Liver (tissue), 9 donors: Measurements from ENCODE around the gene PARP3. TPM values are rescaled to one million over a fixed set of nuclear protein-coding genes. Genes with fewer than 3 reads are reported as not detected.

Source experiments
- DNase-seq: peaks from one replicate; pipeline ENCODE4 v3.0.0-alpha.2; 2017; ENCODE audit warnings: low spot score
- H3K27ac ChIP-seq, 2 donors: one replicate each; pipeline ENCODE4 v1.7.0; 2013; ENCODE audit warnings: inconsistent platforms in 2 of 2, low read length in 2 of 2, control low read depth in 1 of 2, low read depth in 1 of 2, mild to moderate bottlenecking in 1 of 2
- H3K27me3 ChIP-seq, 4 donors: one replicate each; pipeline versions ENCODE4 v1.6.1 to v1.7.0; 2013; ENCODE audit warnings: low read length in 3 of 4, inconsistent platforms in 1 of 4, mild to moderate bottlenecking in 1 of 4, moderate library complexity in 1 of 4; ENCODE audit not compliant: control insufficient read depth in 4 of 4, insufficient read depth in 4 of 4
- H3K36me3 ChIP-seq, 4 donors: one replicate each; pipeline versions ENCODE4 v1.6.1 to v1.7.0; 2013; ENCODE audit warnings: low read length in 3 of 4, mild to moderate bottlenecking in 3 of 4, low read depth in 1 of 4, moderate library complexity in 1 of 4; ENCODE audit not compliant: control insufficient read depth in 4 of 4, insufficient read depth in 3 of 4
- H3K4me1 ChIP-seq, 4 donors: one replicate each; pipeline versions ENCODE4 v1.6.1 to v1.7.0; 2013; ENCODE audit warnings: low read length in 3 of 4, mild to moderate bottlenecking in 3 of 4, moderate library complexity in 1 of 4; ENCODE audit not compliant: control insufficient read depth in 4 of 4, insufficient read depth in 4 of 4
- H3K4me3 ChIP-seq, 3 donors: one replicate each; pipeline versions ENCODE4 v1.6.1 to v1.7.0; 2013; ENCODE audit warnings: low read length in 3 of 3, control low read depth in 1 of 3, low read depth in 1 of 3, mild to moderate bottlenecking in 1 of 3
- H3K9ac ChIP-seq, 2 donors: one replicate each; pipeline ENCODE4 v1.7.0; 2013; ENCODE audit warnings: low read length in 2 of 2, mild to moderate bottlenecking in 2 of 2, moderate library complexity in 2 of 2, control low read depth in 1 of 2, low read depth in 1 of 2
- H3K9me3 ChIP-seq, 4 donors: one replicate each; pipeline versions ENCODE4 v1.6.1 to v1.7.0; 2013; ENCODE audit warnings: low read length in 3 of 4; ENCODE audit not compliant: control insufficient read depth in 4 of 4
- EGR1 ChIP-seq, 2 donors: IDR thresholded peaks; 2 replicates each; pipeline ENCODE4 v1.6.1; 2016 to 2018; ENCODE audit warnings: antibody characterized with exemption in 2 of 2, low read depth in 2 of 2
- FOXA1 ChIP-seq: IDR thresholded peaks from 2 replicates; pipeline ENCODE4 v1.6.1; 2016; ENCODE audit warnings: antibody characterized with exemption
- HNF4A ChIP-seq, 2 donors: conservative IDR thresholded peaks; 2 replicates each; pipeline ENCODE4 v1.6.1; 2016; ENCODE audit warnings: antibody characterized with exemption in 2 of 2, mild to moderate bottlenecking in 2 of 2
- HNF4G ChIP-seq: IDR thresholded peaks from 2 replicates; pipeline ENCODE4 v1.6.1; 2016; ENCODE audit warnings: antibody characterized with exemption
- JUND ChIP-seq, 2 donors: IDR thresholded peaks; 2 replicates each; pipeline ENCODE4 v1.6.1; 2016; ENCODE audit warnings: antibody characterized with exemption in 2 of 2
- NR2F2 ChIP-seq: IDR thresholded peaks from 2 replicates; pipeline ENCODE4 v1.6.1; 2016; ENCODE audit warnings: antibody characterized with exemption
- RAD21 ChIP-seq, 2 donors: IDR thresholded peaks; 2 replicates each; pipeline ENCODE4 v1.6.1; 2016; ENCODE audit warnings: antibody characterized with exemption in 2 of 2, mild to moderate bottlenecking in 2 of 2
- TAF1 ChIP-seq: conservative IDR thresholded peaks from 2 replicates; pipeline ENCODE4 v1.6.1; 2016; ENCODE audit warnings: antibody characterized with exemption, mild to moderate bottlenecking
- WGBS: extraction: QIAGEN DNeasy Blood & Tissue Kit; methylation state at CpG from one replicate; pipeline ENCODE4 v1.1.7; 2013; 5-methylcytosine and 5-hydroxymethylcytosine counted together
- polyA plus RNA-seq, 2 donors: library from polyadenylated mRNA; stranded (reverse) in 1 of 2; unstranded in 1 of 2; fragments of 200-250 nt in 1 of 2; fragments of >200 nt in 1 of 2; fragmentation: Nextera tagmentation in 1 of 2; extraction: Ambion mirVana in 1 of 2; gene quantifications; one replicate each; pipeline versions ENCODE4 v1.2.1 to v1.2.3, GENCODE V29; 2013 to 2015
- total RNA-seq, 2 donors: library from RNA; depleted of rRNA; stranded (reverse); fragments of >200 nt; gene quantifications; one replicate each; pipeline ENCODE4 v1.2.3, GENCODE V29; 2014
- TF ChIP-seq, protein P1 (sequence below): IDR thresholded peaks from 2 replicates; pipeline ENCODE4 v1.6.1; 2016; ENCODE audit warnings: antibody characterized with exemption
- TF ChIP-seq, protein P2 (sequence below): IDR thresholded peaks from 2 replicates; pipeline ENCODE4 v1.6.1; 2016; ENCODE audit warnings: antibody characterized with exemption
- donor health status: healthy.
- donor health status: healthy.
- donor health status: healthy.
- donor health status: healthy.
- donor health status: healthy.

Gene PARP3
- total and polyA plus RNA-seq, 4 donors = 1.5 to 21.4 (median 12.7) TPM

DNA sequence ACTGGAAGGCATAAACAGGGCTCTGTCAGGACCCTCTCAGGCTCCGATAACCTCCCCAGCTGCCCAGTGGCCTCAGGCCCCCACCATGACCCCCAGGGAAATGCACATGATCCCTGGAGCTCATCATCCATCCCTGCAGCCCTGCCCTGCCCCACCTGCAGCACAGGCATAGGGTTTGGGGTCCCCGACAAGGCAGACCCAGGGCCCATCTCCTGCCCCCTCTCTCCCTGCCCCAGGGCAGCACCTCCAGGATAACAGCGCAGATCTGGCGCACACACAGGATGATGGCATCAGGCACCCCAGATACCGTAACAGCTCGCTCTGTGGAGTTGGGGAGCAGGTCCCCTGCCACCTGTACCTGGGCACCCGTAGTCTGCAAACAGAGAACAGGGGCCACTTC is 17.5 kb downstream of the PARP3 start:
- H3K9me3 ChIP-seq = no peaks in the 10 kb centered on the region
- TF ChIP-seq JUND (IDR thresholded peaks at IDR 0.05) = no peak
- TF ChIP-seq, protein P1, sequence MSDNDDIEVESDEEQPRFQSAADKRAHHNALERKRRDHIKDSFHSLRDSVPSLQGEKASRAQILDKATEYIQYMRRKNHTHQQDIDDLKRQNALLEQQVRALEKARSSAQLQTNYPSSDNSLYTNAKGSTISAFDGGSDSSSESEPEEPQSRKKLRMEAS = no peak
- no peak overlapping the region for H3K4me3 ChIP-seq
- H3K4me1 ChIP-seq = peaks cover 11 to 35% (median 19%) of the 10 kb centered on the region in 4 donors
- no peaks in the 10 kb centered on the region for H3K27me3 ChIP-seq
- 99% methylated on average over 7 of the region's 7 CpGs for WGBS
- H3K9ac ChIP-seq = no peak overlapping the region
- no peak overlapping the region for H3K27ac ChIP-seq
- H3K36me3 ChIP-seq = peaks cover 0 to 2% (median 0%) of the 10 kb centered on the region in 4 donors
- DNase-seq = no peak

DNA sequence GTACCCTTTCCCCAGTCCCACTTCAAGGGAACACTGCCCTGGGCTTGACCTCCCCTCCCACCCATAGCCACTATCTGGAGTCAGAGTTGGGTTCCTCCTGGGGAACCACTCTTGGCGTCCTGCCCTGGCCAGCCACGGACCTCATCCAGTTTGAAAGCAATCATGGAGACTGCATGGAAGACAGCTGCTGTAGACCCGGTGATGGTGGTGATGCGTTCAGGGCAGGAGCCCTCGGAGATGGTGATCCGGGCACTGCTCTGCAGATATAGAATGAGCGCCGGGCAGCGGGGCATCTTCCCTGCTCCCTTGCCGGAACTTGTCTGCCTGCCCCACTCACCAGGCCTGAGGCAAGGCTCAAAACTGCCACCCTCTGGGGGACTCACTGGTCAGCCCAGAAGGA is 18.2 kb downstream of the PARP3 start:
- Histone ChIP-seq H3K27ac (no peak overlapping the region), H3K4me1 (peaks cover 11 to 32% (median 17%) of the 10 kb centered on the region in 4 donors)
- WGBS = 95% methylated on average over 10 of the region's 10 CpGs

DNA sequence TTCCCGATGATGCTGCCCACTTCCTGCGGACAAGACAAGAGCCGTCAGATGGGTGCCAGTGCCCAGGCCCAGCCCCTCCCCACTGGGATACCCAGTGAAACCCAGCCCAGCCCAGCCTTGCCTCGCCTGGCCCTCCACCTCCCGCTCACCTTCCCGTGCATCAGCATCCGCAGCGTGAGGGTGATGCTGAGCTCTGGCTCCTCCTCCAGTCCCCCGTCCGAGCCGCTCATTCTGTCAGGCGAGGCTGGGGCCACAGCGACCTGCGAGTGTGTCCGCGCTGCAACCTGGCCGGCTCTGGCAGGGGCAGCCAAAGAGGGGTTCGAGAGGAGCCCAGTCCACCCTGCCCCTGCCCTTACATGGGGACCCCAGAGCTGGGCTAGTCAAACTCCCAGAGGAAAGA is 18.8 kb downstream of the PARP3 start:
- H3K9ac ChIP-seq = no peak overlapping the region
- H3K27ac ChIP-seq = no peak overlapping the region
- no peak for DNase-seq
- no peak overlapping the region for H3K4me3 ChIP-seq
- H3K27me3 ChIP-seq = no peaks in the 10 kb centered on the region
- H3K4me1 ChIP-seq = peaks cover 5 to 26% (median 14%) of the 10 kb centered on the region in 4 donors
- H3K36me3 ChIP-seq = peaks cover 0 to 2% (median 0%) of the 10 kb centered on the region in 4 donors
- no peaks in the 10 kb centered on the region for H3K9me3 ChIP-seq
- TF ChIP-seq, protein P1 = no peak
- TF ChIP-seq HNF4G (no peak), TAF1 (no peak), NR2F2 (no peak), HNF4A (conservative IDR thresholded peaks at IDR 0.05) (no peak), FOXA1 (no peak), JUND (IDR thresholded peaks at IDR 0.05) (no peak), RAD21 (IDR thresholded peaks at IDR 0.05) (no peak)
- TF ChIP-seq, protein P2, sequence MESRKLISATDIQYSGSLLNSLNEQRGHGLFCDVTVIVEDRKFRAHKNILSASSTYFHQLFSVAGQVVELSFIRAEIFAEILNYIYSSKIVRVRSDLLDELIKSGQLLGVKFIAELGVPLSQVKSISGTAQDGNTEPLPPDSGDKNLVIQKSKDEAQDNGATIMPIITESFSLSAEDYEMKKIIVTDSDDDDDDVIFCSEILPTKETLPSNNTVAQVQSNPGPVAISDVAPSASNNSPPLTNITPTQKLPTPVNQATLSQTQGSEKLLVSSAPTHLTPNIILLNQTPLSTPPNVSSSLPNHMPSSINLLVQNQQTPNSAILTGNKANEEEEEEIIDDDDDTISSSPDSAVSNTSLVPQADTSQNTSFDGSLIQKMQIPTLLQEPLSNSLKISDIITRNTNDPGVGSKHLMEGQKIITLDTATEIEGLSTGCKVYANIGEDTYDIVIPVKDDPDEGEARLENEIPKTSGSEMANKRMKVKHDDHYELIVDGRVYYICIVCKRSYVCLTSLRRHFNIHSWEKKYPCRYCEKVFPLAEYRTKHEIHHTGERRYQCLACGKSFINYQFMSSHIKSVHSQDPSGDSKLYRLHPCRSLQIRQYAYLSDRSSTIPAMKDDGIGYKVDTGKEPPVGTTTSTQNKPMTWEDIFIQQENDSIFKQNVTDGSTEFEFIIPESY = no peak
- WGBS = 96% methylated on average over 18 of the region's 18 CpGs

More for the DNA sequence above, 18.2 kb downstream of the PARP3 start:
- Histone ChIP-seq H3K36me3 (peaks cover 0 to 2% (median 0%) of the 10 kb centered on the region in 4 donors), H3K27me3 (no peaks in the 10 kb centered on the region), H3K4me3 (no peak overlapping the region), H3K9me3 (no peaks in the 10 kb centered on the region), H3K9ac (no peak overlapping the region)
- TF ChIP-seq EGR1 (IDR thresholded peaks at IDR 0.05; ENCODE audit: low read depth in 2 of 2) = no peak
- no peak for DNase-seq
